K562 (cell line): ENCODE results near the gene CATSPER3.

ENCODE experiments used
- BACH1 ChIP-seq: fragments of 200-800 bp; sonication (Bioruptor generic); IDR thresholded peaks from 2 replicates; pipeline ENCODE4 v1.6.1; 2016; ENCODE audit warnings: missing genetic modification characterization, missing compliant biosample characterization
- E2F6 ChIP-seq, 2 experiments: IDR thresholded peaks; 2 replicates each; pipeline ENCODE4 v1.6.1; 2011; ENCODE audit warnings: borderline replicate concordance in 1 of 2, control low read depth in 1 of 2, low read depth in 1 of 2, low read length in 1 of 2, mild to moderate bottlenecking in 1 of 2, mixed read lengths in 1 of 2, moderate library complexity in 1 of 2; ENCODE audit not compliant: insufficient read depth in 1 of 2, insufficient read length in 1 of 2, poor library complexity in 1 of 2, severe bottlenecking in 1 of 2; ENCODE audit errors: extremely low read depth in 1 of 2
- GABPA ChIP-seq: fragments of 200-800 bp; sonication (Bioruptor generic); conservative IDR thresholded peaks from 2 replicates; pipeline ENCODE4 v1.6.1; 2016; ENCODE audit warnings: low read depth, missing genetic modification characterization, missing compliant biosample characterization
- HMG20B ChIP-seq: fragments of 250-450 bp; sonication (Bioruptor Pico); IDR thresholded peaks from 2 replicates; pipeline ENCODE4 v1.5.0; 2021; ENCODE audit warnings: mild to moderate bottlenecking
- IRF9 ChIP-seq: fragments of 450-650 bp; IDR thresholded peaks from 2 replicates; pipeline ENCODE4 v1.6.1; 2016; ENCODE audit warnings: missing biosample characterization, missing genetic modification characterization
- MAX ChIP-seq: sonication (generic); formaldehyde crosslinking; IDR thresholded peaks from 2 replicates; pipeline ENCODE4 v1.9.0; 2022; ENCODE audit warnings: mild to moderate bottlenecking, missing genetic modification reagents
- MTA1 ChIP-seq: fragments of 450-650 bp; IDR thresholded peaks from 2 replicates; pipeline ENCODE4 v1.6.1; 2017; ENCODE audit warnings: borderline replicate concordance
- MXI1 ChIP-seq: IDR thresholded peaks from 2 replicates; pipeline ENCODE4 v1.6.1; 2011; ENCODE audit warnings: low read depth, mild to moderate bottlenecking, improper control_type of control experiment, low read length
- RNF2 ChIP-seq: sonication (generic); IDR thresholded peaks from 2 replicates; pipeline ENCODE4 v1.6.1; 2016

GRCh38 chr5:135013947-135014570 lies 46.4 kb downstream of the CATSPER3 start:
- TF ChIP-seq MTA1 (no peak), BACH1 (tag) (no peak), MAX (no peak), IRF9 (tag) (no peak), RNF2 (no peak), MXI1 (no peak), E2F6 (IDR thresholded peaks at IDR 0.05; ENCODE audit: borderline replicate concordance in 1 of 2, extremely low read depth in 1 of 2, insufficient read depth in 1 of 2, insufficient read length in 1 of 2, low read depth in 1 of 2, low read length in 1 of 2, poor library complexity in 1 of 2, severe bottlenecking in 1 of 2) (no peak), GABPA (tag) (no peak), HMG20B (CRISPR knock-in tag) (no peak)
